HG02840 (cell line): ENCODE measurements around the gene DDIAS.
"Not testable (repeated sequence)": the region's sequence is repeated elsewhere in the genome, so short reads cannot be mapped to it uniquely, and the experiment has no call there.

ENCODE experiments used
- ATAC-seq: cut with Tn5 transposase; IDR thresholded peaks from one replicate; pipeline ENCODE4 v1.9.1; 2021; ENCODE audit warnings: mild to moderate bottlenecking, moderate library complexity, moderate number of reproducible peaks; ENCODE audit not compliant: unreplicated experiment, low FRiP score

The DDIAS gene

GRCh38 chr11:82919786-82920185, 18.2 kb downstream of the DDIAS start:
- ATAC-seq, result not testable (repeated sequence)

- not testable (repeated sequence) for ATAC-seq
These were observed 18.7 kb downstream of the DDIAS start for GRCh38 chr11:82920227-82920626.

GRCh38 chr11:82922396-82923173, 21.0 kb downstream of the DDIAS start:
- not testable (repeated sequence) for ATAC-seq

DNA sequence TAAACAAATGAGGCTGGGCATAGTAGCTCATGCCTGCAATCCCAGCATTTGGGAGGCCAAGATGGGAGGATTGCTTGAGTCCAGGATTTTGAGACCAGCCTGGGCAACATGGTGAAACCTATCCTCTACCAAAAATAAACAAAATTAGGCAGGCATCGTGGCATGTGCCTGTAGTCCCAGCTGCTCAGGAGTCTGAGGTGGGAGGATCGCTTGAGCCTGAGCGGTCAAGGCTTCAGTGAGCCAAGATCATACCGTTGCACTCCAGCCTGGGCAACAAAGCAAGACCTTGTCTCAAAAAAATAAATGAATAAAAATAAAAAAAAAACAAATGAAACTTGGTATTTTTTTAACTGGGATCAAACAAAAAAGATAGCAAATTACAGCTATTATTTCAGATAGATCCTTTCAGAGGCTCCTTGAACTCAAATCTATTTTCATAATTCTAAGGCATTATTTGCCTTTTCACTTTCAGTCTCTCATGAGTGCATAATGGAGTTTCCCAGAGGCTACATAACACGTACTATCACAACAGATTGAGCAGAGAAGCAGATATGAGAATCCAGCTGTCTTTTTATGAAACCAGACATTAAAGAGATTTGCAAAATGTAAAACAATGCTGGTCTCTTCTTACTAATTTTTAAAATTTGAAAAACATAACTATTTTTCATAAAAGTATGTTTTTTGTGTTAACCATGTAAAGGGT, 23.1 kb downstream of the DDIAS start:
- no peak for ATAC-seq

- peak; percentile 48 for ATAC-seq
These were observed 25.8 kb downstream of the DDIAS start for GRCh38 chr11:82927264-82927880.

GRCh38 chr11:82929121-82929520, 27.6 kb downstream of the DDIAS start:
- no peak for ATAC-seq

DNA sequence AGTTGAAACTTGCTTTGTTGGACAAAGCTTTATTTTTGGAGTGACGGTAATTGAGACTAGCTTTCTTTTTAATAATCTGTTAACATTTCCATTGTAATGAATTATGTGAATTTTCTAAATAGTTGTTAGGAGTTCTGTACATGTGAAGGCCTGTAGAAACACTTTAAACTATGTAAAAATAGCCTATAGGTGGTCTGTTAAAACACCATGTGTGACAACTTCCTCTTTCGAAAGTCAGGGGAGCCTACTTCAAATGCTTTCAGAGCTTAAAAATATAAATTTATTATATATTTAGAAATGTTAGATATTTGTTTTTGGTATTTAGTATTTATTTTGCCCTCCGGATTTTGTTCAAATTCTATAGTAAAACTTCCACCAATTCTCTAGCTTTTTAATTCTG, 28.7 kb downstream of the DDIAS start:
- ATAC-seq, result no peak

DNA sequence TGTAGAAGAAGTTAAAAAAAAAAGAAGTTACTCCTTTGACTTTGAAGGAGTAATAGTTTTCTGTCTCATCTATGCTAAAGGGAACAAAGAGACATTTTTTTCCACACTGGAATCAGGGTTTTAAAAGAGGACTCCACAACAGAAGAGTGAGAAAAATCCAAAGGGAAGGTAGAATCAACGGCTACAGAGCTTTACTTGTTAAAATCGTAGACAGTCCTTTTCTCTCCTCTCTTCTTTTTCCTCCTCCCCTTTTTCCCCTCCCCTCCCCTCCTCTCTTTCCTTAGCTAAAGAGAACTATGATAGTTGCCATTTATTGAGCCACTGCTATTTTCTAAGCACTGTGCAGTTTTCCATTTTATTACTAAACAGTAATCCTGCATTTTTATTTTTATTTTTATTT, 29.2 kb downstream of the DDIAS start:
- ATAC-seq, result no peak

DNA sequence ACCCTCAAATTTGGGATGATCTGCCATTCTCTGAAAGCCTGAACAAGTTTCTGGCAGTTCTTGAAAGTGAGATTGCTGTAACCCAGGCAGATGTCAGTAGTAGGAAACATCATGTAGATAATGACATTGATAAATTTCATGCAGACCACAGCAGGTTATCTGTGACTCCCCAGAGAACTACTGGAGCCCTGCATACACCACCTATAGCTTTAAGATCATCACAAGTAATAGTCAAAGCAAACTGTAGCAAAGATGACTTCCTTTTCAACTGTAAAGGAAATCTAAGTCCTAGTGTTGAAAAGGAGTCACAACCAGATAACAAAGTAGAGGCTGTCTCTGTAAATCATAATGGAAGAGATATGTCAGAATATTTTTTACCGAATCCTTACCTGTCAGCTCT, 31.0 kb downstream of the DDIAS start:
- no peak for ATAC-seq

- no peak for ATAC-seq
These were observed 34.7 kb downstream of the DDIAS start for GRCh38 chr11:82936261-82936660.

GRCh38 chr11:82937554-82937953, 36.0 kb downstream of the DDIAS start:
- ATAC-seq, result no peak

DNA sequence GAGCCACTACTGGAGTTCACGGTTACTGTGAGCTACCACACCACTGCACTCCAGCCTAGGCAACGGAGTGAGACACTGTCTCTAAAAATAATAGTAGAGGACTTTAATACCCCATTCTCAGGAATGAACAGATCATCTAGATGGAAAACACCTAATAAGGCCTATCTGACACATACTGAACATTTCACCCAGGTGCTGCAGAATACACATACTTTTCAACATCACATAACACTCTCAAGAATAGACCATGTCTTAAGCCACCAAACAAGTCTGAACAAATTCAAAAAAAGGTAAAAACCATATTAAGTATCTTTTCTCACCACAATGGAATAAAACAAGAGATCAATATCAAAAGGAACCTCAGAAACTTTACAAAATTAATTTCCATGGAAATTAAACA, 37.9 kb downstream of the DDIAS start:
- ATAC-seq, result no peak

DNA sequence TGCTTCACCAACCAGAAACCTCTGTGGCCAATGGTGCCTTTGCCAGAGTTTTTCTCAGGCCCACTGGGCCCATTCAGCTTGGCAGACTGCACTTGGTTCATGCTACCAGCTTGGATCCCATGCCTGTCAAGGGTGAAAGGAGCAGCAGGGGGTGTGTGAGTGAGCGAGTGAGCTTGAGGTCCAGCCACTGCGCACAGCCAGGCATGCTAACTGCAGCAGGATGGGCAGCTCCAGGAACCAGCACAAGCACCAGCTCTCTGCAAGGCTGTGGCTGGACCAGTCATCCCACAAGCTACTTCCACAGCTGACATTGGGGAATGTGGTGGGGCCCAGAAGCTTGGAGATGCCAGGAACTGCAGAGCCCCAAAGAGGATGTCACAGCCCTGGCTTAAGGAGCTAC, 40.8 kb downstream of the DDIAS start:
- ATAC-seq, result no peak

DNA sequence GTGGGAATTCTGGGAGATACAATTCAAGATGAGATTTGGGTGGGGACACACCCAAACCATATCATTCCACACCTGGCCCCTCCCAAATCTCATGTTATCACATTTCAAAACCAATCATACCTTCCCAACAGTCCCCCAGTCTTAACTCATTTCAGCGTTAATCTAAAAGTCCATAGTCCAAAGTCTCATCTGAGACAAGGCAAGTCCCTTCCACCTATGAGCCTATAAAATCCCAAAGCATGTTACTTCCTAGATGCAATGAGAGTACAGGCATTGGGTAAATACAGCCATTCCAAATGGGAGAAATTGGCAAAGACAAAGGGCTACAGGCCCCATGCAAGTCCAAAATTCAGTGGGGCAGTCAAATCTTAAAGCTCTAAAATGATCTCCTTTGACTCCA, 41.9 kb downstream of the DDIAS start:
- not testable (repeated sequence) for ATAC-seq

GRCh38 chr11:82944198-82944597, 42.7 kb downstream of the DDIAS start:
- ATAC-seq, result no peak

DNA sequence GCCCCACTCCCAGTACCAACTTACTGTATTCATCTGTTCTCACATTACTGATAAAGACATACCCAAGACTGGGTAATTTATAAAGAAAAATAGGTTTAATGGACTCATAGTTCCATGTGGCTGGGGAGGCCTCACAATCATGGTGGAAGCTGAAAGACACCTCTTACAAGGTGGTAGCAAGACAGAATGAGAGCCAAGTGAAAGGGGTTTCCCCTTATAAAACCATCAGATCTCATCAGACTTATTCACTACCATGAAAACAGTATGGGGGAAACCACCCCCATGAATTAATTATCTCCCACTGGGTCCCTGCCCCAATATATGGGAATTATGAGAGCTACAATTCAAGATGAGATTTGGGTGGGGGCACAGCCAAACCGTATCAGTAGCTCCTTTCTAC, 43.5 kb downstream of the DDIAS start:
- not testable (repeated sequence) for ATAC-seq

- no peak for ATAC-seq
These were observed 44.1 kb downstream of the DDIAS start for GRCh38 chr11:82945682-82946081.

DNA sequence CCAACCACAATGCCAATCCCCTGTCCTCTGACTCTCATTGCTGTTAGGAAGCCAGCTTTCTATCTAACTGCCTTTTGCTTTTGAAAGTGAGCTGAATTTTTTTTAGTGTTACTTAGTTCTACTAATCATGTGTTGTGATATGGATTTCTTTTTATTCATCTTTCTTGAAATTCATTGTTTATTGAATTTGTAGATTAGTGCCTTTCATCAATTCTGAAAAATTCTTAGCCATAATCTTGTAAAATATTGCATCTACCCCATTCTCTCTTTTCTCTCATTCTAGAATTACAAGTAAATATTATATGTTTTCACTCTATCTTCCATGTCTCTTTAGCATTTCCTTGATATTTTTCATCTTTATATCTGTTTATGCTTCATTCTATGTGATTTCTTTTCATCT, 47.8 kb downstream of the DDIAS start:
- ATAC-seq, result no peak

DNA sequence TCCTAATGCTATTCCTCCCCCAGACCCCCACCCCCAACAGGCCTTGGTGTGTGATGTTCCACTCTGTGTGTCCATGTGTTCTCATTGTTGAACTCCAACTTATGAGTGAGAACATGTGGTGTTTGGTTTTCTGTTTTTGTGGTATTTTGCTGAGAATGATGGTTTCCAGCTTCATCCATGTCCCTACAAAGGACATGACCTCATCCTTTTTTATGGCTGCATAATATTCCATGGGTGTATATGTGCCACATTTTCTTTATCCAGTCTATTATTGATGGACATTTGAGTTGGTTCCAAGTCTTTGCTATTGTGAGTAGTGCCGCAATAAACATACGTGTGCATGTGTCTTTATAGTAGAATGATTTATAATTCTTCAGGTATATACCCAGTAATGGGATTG, 49.0 kb downstream of the DDIAS start:
- not testable (repeated sequence) for ATAC-seq

- ATAC-seq, result not testable (repeated sequence)
These were observed 54.4 kb downstream of the DDIAS start for GRCh38 chr11:82955736-82956453.
